ENCODE results near the gene RUNX2.

DNA sequence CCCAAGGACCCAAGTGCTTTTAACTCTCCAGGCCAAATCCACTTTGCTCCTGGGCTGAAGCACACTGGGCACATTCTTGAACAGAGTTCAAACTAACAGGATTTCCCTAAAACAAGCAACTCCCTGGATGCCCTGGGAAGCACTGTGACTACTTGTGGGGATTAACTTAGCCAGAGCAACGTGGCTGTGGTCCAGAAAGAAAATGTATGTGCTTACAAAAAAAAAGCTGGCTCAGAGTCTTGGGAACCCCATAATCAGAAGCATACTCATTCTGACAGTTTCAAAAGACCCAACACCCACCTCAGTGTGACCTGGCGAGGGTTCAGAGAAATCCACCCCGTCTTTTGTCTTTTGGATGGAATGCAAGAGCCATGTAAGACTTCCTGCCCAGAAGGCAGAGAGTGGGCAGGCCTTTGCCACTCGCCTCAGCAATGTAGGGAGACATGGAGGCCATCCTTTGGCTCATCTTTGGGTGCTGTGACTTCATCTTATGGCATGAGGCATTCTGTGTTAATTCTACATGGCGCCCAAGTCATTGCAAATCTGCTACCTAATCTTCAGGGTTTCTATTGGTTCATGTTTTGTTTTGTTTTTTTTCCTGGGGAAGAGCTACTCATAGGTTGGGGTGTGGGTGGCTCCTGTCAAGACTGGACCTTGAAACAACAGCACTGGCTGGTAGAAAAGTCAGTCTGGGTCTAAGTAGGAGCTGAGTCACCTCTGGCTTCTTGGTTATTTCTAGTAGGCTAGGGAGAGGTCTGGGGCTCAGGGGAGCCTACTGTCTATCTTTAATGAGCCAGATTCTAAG is 298.2 kb downstream of the RUNX2 start:
- TF ChIP-seq, protein P1, sequence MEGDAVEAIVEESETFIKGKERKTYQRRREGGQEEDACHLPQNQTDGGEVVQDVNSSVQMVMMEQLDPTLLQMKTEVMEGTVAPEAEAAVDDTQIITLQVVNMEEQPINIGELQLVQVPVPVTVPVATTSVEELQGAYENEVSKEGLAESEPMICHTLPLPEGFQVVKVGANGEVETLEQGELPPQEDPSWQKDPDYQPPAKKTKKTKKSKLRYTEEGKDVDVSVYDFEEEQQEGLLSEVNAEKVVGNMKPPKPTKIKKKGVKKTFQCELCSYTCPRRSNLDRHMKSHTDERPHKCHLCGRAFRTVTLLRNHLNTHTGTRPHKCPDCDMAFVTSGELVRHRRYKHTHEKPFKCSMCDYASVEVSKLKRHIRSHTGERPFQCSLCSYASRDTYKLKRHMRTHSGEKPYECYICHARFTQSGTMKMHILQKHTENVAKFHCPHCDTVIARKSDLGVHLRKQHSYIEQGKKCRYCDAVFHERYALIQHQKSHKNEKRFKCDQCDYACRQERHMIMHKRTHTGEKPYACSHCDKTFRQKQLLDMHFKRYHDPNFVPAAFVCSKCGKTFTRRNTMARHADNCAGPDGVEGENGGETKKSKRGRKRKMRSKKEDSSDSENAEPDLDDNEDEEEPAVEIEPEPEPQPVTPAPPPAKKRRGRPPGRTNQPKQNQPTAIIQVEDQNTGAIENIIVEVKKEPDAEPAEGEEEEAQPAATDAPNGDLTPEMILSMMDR (IDR thresholded peaks at IDR 0.05) = no peak
- TF ChIP-seq POLR2A (IDR thresholded peaks at IDR 0.05) = no peak
